Measurements from ENCODE around the gene CACNA1D. TPM values are rescaled to one million over a fixed set of nuclear protein-coding genes. Genes with fewer than 3 reads are reported as not detected.

Gene CACNA1D
- total and polyA plus RNA-seq, 2 donors from 2014 or later = 3.7 to 35.7 TPM

GRCh38 chr3:53675022-53675697 is 180.7 kb downstream of the CACNA1D start:
- H3K4me1 ChIP-seq (ENCODE audit: control insufficient read depth in 2 of 3, insufficient read depth in 2 of 3, low read depth in 1 of 3, low read length in 3 of 3) = peaks cover 0 to 4% (median 2%) of the 10 kb centered on the region in 3 donors

DNA sequence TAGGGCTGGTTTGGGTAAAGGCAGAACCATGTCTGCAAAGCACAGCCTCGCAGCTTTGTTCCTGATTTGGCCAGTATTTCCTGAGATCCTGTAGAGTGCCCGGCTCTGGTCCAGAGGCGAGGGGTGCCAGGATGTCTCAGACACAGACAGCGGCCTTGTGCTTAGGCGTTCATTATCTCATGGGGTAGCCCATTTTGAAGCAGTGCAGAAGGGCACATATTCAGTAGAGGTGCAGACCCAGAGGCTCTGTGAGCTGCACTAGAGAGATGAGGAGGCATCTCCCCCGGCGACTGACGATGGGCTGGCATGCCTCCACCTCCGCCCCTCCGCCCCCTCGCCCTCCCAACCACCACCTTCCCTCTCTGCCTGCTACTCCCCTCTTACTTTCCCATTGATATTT is 181.5 kb downstream of the CACNA1D start:
- TF ChIP-seq, protein P1, sequence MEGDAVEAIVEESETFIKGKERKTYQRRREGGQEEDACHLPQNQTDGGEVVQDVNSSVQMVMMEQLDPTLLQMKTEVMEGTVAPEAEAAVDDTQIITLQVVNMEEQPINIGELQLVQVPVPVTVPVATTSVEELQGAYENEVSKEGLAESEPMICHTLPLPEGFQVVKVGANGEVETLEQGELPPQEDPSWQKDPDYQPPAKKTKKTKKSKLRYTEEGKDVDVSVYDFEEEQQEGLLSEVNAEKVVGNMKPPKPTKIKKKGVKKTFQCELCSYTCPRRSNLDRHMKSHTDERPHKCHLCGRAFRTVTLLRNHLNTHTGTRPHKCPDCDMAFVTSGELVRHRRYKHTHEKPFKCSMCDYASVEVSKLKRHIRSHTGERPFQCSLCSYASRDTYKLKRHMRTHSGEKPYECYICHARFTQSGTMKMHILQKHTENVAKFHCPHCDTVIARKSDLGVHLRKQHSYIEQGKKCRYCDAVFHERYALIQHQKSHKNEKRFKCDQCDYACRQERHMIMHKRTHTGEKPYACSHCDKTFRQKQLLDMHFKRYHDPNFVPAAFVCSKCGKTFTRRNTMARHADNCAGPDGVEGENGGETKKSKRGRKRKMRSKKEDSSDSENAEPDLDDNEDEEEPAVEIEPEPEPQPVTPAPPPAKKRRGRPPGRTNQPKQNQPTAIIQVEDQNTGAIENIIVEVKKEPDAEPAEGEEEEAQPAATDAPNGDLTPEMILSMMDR (IDR thresholded peaks at IDR 0.05; ENCODE audit: borderline replicate concordance, extremely low read depth, insufficient read depth) = no peak
- no peak overlapping the region for H3K4me3 ChIP-seq (ENCODE audit: low read length in 3 of 3)
- DNase-seq = no peak
- no peaks in the 10 kb centered on the region for H3K36me3 ChIP-seq (ENCODE audit: control insufficient read depth in 2 of 3, insufficient read depth in 3 of 3, low read length in 3 of 3)
- H3K27ac ChIP-seq (ENCODE audit: low read depth in 2 of 2, low read length in 2 of 2) = no peak overlapping the region
- intact Hi-C loops (cut with DNase I) = no loop called here
- no peak for FAIRE-seq
- peaks cover 0 to 4% (median 2%) of the 10 kb centered on the region in 3 donors for H3K4me1 ChIP-seq (ENCODE audit: control insufficient read depth in 2 of 3, insufficient read depth in 2 of 3, low read depth in 1 of 3, low read length in 3 of 3)
- no peaks in the 10 kb centered on the region for H3K9me3 ChIP-seq (ENCODE audit: control insufficient read depth in 2 of 3, insufficient read depth in 1 of 3, low read length in 3 of 3)
- no peak overlapping the region for H3K9ac ChIP-seq (ENCODE audit: low read length in 3 of 3)
- H3K27me3 ChIP-seq (ENCODE audit: control insufficient read depth, insufficient read depth, low read length) = no peaks in the 10 kb centered on the region

More at GRCh38 chr3:53675022-53675697, 180.7 kb downstream of the CACNA1D start:
- intact Hi-C loops (cut with DNase I) = no loop called here
- Histone ChIP-seq H3K4me3 (ENCODE audit: low read length in 3 of 3) (no peak overlapping the region), H3K9me3 (ENCODE audit: control insufficient read depth in 2 of 3, insufficient read depth in 1 of 3, low read length in 3 of 3) (no peaks in the 10 kb centered on the region), H3K9ac (ENCODE audit: low read length in 3 of 3) (no peak overlapping the region), H3K27ac (ENCODE audit: low read depth in 2 of 2, low read length in 2 of 2) (no peak overlapping the region), H3K36me3 (ENCODE audit: control insufficient read depth in 2 of 3, insufficient read depth in 3 of 3, low read length in 3 of 3) (no peaks in the 10 kb centered on the region), H3K27me3 (ENCODE audit: control insufficient read depth, insufficient read depth, low read length) (no peaks in the 10 kb centered on the region)
- TF ChIP-seq, protein P1 (IDR thresholded peaks at IDR 0.05; ENCODE audit: borderline replicate concordance, extremely low read depth, insufficient read depth) = no peak
- DNase-seq (no peak), FAIRE-seq (no peak)

DNA sequence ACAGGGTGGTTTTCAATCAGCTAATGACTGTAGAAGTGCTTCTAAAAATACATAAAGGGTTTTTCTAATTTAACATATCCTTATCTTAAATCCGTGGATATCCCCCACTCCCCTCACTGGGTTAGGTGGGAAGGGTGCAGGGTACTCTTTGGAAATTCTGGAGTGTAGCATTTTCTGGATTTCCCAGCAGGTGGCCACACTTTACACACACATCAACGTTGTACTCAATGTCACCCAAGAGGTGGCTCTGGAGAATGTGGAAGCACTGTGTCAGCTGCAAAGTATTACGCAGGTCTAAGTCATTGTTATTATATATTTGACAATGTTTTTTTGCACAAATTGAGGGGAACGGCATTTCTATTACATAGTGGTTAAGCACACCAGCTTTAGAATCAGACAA is 183.0 kb downstream of the CACNA1D start:
- Histone ChIP-seq H3K4me1 (ENCODE audit: control insufficient read depth in 2 of 3, insufficient read depth in 2 of 3, low read depth in 1 of 3, low read length in 3 of 3) (peaks cover 0 to 4% (median 0%) of the 10 kb centered on the region in 3 donors), H3K27me3 (ENCODE audit: control insufficient read depth, insufficient read depth, low read length) (no peaks in the 10 kb centered on the region), H3K36me3 (ENCODE audit: control insufficient read depth in 2 of 3, insufficient read depth in 3 of 3, low read length in 3 of 3) (no peaks in the 10 kb centered on the region), H3K9ac (ENCODE audit: low read length in 3 of 3) (no peak overlapping the region), H3K9me3 (ENCODE audit: control insufficient read depth in 2 of 3, insufficient read depth in 1 of 3, low read length in 3 of 3) (no peaks in the 10 kb centered on the region), H3K27ac (ENCODE audit: low read depth in 2 of 2, low read length in 2 of 2) (no peak overlapping the region), H3K4me3 (ENCODE audit: low read length in 3 of 3) (no peak overlapping the region)
- TF ChIP-seq, protein P1 (IDR thresholded peaks at IDR 0.05; ENCODE audit: borderline replicate concordance, extremely low read depth, insufficient read depth) = peak; percentile 19
- intact Hi-C loops (cut with DNase I) = no loop called here
- DNase-seq (peak in 1 of 5 donors; percentile 42), FAIRE-seq (no peak)

Measured in kidney (tissue), 14 donors.